Choroid plexus epithelial cell (primary cell): ENCODE results near the gene RAI14.

ENCODE experiments used
- DNase-seq: peaks from one replicate; pipeline ENCODE4 v3.0.0-alpha.2; 2010; ENCODE audit warnings: low read depth
- H3K4me3 ChIP-seq: 2 replicates; pipeline ENCODE4 v1.5.1; 2011; ENCODE audit warnings: low read depth, mild to moderate bottlenecking, control low read depth, low read length, moderate library complexity
- CTCF ChIP-seq: conservative IDR thresholded peaks from 2 replicates; pipeline ENCODE4 v1.5.1; 2011; ENCODE audit warnings: low read depth, mild to moderate bottlenecking, control low read depth, inconsistent platforms, low read length, moderate library complexity

The RAI14 gene

GRCh38 chr5:34626036-34626435 lies 30.1 kb upstream of the RAI14 start:
- H3K4me3 ChIP-seq = no peak overlapping the region
- DNase-seq = peak; percentile 91
- TF ChIP-seq CTCF = no peak

- TF ChIP-seq CTCF = no peak
- DNase-seq = peak; percentile 39
- H3K4me3 ChIP-seq = no peak overlapping the region
These were observed 29.4 kb upstream of the RAI14 start for GRCh38 chr5:34626751-34627150.

GRCh38 chr5:34627794-34628193 lies 28.3 kb upstream of the RAI14 start:
- H3K4me3 ChIP-seq = no peak overlapping the region
- peak; percentile 91 for DNase-seq
- no peak for TF ChIP-seq CTCF

- H3K4me3 ChIP-seq = no peak overlapping the region
- TF ChIP-seq CTCF = no peak
- DNase-seq = no peak
These were observed 27.8 kb upstream of the RAI14 start for GRCh38 chr5:34628373-34628772.

- no peak for DNase-seq
These were observed 25.5 kb upstream of the RAI14 start for GRCh38 chr5:34630596-34630995.

GRCh38 chr5:34632807-34633422 lies 23.2 kb upstream of the RAI14 start:
- no peak for DNase-seq
- TF ChIP-seq CTCF = no peak
- H3K4me3 ChIP-seq = no peak overlapping the region

More at GRCh38 chr5:34630596-34630995, 25.5 kb upstream of the RAI14 start:
- H3K4me3 ChIP-seq = no peak overlapping the region
- TF ChIP-seq CTCF = no peak

DNA sequence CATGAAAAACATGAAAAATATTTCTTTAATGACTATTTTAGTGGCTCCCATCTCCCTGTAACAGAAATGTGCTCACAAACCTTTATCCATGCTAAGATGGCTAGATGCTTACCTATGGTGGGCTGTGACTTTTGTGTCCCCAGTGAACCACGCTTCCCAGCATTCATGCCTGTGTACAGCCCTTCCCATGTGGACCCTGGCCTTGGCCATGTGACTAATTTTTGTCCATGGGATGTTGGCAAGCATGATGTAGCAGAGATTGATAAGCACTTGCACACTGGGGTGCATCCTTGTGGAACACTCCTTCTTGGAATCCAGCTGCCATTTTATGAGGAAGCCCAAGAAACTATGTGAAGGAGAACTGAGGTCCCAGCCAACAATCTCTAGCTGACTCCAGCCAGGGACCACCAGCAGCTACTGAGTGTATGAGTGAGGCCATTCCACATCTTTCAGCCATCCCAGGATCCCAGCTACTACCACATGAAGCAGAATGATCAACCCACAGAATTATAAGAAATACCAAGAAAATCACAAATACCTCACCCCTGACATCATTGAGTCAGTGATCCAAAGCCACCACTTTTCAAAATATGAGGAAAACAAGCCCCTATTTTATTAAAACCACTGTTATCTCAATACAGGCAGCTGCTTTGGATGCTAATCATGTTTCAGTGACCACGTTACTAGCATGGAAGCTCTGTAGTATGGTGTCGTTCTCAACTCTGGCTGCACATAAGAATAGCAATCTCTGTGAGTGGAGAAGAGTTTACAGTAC lies 16.1 kb upstream of the RAI14 start:
- no peak for TF ChIP-seq CTCF
- H3K4me3 ChIP-seq = no peak overlapping the region
- DNase-seq = peak; percentile 75
